WERI-Rb-1 (cell line): ENCODE results near the gene GNG7.

ENCODE experiments used
- DNase-seq: peaks from one replicate; pipeline ENCODE4 v3.0.0-alpha.2; 2020
- H3K27ac ChIP-seq: fragments of 250-450 bp; sonication (Bioruptor Pico); 2 replicates; pipeline ENCODE4 v1.5.1; 2020; ENCODE audit warnings: mild to moderate bottlenecking, moderate library complexity
- H3K27me3 ChIP-seq: fragments of 250-450 bp; sonication (Bioruptor Pico); 2 replicates; pipeline ENCODE4 v1.5.1; 2021; ENCODE audit warnings: mild to moderate bottlenecking, low read depth, moderate library complexity; ENCODE audit not compliant: insufficient read depth, severe bottlenecking
- H3K36me3 ChIP-seq: fragments of 250-450 bp; sonication (Bioruptor Pico); 2 replicates; pipeline ENCODE4 v1.5.1; 2020; ENCODE audit warnings: mild to moderate bottlenecking, moderate library complexity
- H3K4me3 ChIP-seq: 2 replicates; pipeline ENCODE4 v1.5.1; 2011; ENCODE audit warnings: low read depth, mild to moderate bottlenecking, control low read depth, low read length
- H3K9me3 ChIP-seq: fragments of 250-450 bp; sonication (Bioruptor Pico); 2 replicates; pipeline ENCODE4 v1.5.1; 2021; ENCODE audit warnings: mild to moderate bottlenecking, moderate library complexity; ENCODE audit not compliant: severe bottlenecking
- TF ChIP-seq, protein P1 (sequence below): IDR thresholded peaks from 2 replicates; pipeline ENCODE4 v1.5.1; 2011; ENCODE audit warnings: low read depth, mild to moderate bottlenecking, control low read depth, inconsistent platforms, low read length

GNG7 gene

DNA sequence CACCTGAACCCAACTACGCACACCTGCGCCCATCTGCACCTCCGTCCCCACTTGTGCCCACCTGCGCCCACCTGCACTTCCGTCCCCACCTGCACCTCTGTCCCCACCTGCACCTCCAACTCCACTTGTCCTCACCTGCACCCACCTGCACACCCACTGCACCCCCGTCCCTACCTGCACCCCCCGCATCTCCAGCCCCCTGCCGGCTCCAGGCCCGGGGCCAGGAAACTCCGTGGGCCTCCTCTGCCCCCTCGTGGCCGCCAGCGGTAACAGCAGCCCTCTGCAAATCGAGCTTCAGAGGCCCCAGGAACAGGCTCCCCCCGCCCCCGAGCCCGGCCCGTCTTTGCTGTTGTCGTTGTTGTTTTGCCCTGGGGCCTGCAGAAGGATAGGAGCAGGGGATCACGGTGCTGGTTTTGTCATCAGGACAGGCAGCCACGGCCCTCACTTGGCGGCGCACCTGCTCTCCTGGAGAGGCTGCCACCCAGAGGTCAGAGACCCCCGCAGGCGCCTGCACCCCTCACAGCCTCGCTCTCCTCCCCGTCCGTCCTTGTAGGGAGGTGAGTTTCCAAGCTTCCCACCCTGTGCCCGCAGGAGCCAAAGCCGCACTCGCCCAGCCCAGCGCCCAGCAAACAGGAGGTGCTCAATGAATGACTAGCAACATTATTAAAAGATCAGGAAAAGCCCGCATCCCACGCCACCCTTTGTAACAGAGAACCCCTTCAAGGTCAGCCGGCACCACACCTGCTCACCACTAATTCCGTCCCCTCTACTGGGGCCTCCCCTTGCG is 65.4 kb downstream of the GNG7 start:
- Histone ChIP-seq H3K27me3 (peaks cover 9% of the 10 kb centered on the region), H3K4me3 (peak overlapping the region; percentile 27), H3K9me3 (no peaks in the 10 kb centered on the region), H3K36me3 (no peaks in the 10 kb centered on the region), H3K27ac (no peak overlapping the region)
- TF ChIP-seq, protein P1, sequence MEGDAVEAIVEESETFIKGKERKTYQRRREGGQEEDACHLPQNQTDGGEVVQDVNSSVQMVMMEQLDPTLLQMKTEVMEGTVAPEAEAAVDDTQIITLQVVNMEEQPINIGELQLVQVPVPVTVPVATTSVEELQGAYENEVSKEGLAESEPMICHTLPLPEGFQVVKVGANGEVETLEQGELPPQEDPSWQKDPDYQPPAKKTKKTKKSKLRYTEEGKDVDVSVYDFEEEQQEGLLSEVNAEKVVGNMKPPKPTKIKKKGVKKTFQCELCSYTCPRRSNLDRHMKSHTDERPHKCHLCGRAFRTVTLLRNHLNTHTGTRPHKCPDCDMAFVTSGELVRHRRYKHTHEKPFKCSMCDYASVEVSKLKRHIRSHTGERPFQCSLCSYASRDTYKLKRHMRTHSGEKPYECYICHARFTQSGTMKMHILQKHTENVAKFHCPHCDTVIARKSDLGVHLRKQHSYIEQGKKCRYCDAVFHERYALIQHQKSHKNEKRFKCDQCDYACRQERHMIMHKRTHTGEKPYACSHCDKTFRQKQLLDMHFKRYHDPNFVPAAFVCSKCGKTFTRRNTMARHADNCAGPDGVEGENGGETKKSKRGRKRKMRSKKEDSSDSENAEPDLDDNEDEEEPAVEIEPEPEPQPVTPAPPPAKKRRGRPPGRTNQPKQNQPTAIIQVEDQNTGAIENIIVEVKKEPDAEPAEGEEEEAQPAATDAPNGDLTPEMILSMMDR = peak; percentile 85
- peak; percentile 68 for DNase-seq

DNA sequence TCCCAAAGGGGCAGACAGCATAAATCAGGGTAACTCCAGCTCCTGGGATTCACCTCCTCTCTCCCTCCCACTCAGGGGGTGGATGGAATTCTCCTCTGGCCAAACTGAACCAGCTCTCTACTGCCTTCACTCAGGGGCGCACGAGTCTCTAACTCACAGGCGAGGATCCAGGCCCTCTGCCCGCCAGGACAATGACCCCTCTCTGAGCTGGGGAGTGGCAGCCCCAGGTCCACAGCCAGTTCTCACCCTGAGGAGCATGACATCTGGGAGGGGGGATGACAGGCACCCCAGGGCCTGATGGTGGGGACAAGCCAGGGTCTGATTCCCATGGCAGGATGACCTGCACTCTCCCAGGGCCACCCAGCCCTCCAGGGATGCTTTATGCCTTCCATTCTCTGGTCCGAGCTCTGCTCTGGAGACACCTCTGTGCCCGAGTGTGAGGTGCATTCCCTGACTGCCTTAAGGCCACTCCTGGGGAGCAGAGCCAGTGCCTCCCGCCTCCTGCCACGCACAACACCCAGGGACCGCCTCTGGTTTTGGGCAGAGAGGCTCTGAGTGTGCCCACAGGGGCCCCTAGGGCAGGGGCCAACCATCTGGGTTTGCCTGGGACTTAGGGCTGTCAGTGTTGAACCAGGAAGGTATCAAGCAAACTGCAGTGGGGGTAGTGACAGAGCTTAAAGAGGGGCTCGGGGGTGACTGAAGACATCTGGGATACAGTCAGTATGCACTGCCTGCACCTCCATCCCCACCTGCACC is 66.2 kb downstream of the GNG7 start:
- TF ChIP-seq, protein P1 = no peak
- no peaks in the 10 kb centered on the region for H3K36me3 ChIP-seq
- H3K9me3 ChIP-seq = no peaks in the 10 kb centered on the region
- DNase-seq = no peak
- no peak overlapping the region for H3K27ac ChIP-seq
- H3K4me3 ChIP-seq = no peak overlapping the region
- H3K27me3 ChIP-seq = peaks cover 9% of the 10 kb centered on the region

DNA sequence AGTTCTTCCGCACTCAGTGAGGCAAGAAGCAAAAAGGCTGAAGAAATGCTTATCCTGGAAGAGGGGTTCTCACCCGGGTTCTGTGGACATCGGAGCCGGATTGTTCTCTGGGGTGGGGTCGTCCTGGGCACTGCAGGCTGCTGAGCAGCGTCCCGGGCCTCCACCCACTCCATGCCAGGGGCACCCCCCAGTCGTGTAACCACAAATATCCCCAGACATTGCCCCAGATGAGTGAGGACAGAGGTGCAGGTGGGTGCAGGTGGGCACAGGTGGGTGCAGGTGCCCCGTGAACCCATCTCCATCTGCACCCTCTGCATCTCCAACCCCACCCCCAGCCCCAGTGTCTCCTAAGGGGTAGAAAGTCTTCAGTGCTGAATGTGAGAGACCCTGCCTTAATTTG is 67.5 kb downstream of the GNG7 start:
- Histone ChIP-seq H3K27ac (no peak overlapping the region), H3K27me3 (peaks cover 4% of the 10 kb centered on the region), H3K36me3 (no peaks in the 10 kb centered on the region), H3K9me3 (peaks cover 11% of the 10 kb centered on the region), H3K4me3 (no peak overlapping the region)
- TF ChIP-seq, protein P1 = no peak
- DNase-seq = no peak

DNA sequence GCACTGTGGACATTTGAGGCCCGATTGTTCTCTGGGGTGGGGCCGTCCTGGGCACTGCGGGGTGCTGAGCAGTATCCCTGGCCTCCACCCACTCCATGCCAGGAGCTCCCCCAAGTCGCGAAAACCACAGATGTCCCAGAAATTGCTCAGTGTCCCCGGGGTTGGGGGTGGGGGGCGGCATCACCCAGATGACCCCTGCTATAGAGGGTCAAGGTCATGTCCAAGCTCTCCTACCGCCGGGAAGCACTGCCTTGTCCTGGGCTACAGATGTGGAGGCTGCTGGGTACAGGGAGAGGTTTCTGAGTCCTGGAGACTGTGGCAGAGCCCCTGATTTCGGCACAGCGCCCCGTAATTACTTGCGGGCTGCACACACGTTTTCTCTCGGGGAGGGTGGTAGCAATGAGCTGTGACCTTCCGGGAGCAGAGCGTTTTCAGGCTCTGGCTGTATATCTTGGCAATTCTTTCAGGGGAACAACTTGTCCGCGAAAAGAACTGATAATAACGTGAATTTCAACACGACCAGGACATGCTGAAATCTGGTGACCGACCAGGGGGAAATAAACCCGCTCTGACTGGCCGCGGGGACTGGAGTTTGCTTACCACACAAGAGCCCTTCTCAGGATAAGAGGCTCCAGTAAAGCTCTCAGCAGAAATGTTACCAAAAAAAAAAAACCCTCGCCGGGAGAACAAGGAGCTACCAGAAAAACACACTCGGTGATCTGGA is 68.1 kb downstream of the GNG7 start:
- peaks cover 11% of the 10 kb centered on the region for H3K9me3 ChIP-seq
- H3K27me3 ChIP-seq = peaks cover 4% of the 10 kb centered on the region
- H3K27ac ChIP-seq = no peak overlapping the region
- no peak overlapping the region for H3K4me3 ChIP-seq
- H3K36me3 ChIP-seq = no peaks in the 10 kb centered on the region
- TF ChIP-seq, protein P1 = no peak
- DNase-seq = no peak

DNA sequence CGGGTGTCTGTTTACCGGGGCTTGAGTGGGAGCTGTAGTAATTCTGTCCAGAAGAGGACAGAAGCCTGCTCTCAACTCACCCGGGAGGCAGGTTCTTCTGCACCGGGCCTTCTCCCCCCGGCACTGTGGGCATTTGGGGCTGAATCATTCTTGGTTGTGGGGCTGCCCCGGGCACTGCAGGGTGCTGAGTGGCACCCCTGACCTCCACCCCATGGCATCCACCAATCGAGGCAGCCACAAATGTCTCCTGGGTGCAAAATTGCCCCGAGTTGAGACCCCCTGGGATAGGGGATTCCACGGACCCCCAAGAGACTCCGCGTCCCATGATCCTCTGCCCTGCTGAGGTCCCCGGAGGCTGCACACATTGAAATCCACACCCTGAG is 68.8 kb downstream of the GNG7 start:
- DNase-seq = no peak
- no peak overlapping the region for H3K27ac ChIP-seq
- H3K27me3 ChIP-seq = peaks cover 4% of the 10 kb centered on the region
- TF ChIP-seq, protein P1 = no peak
- no peaks in the 10 kb centered on the region for H3K36me3 ChIP-seq
- H3K4me3 ChIP-seq = no peak overlapping the region
- H3K9me3 ChIP-seq = peaks cover 11% of the 10 kb centered on the region
